ENCODE results near the gene CACNB3. TPM values are rescaled to one million over a fixed set of nuclear protein-coding genes. Genes with fewer than 3 reads are reported as not detected.

The CACNB3 gene
- total and polyA plus RNA-seq, 11 donors = 3.2 to 11.2 (median 5.3) TPM

- peak overlapping the region; percentile 65 to 92 (median 86) for H3K27ac ChIP-seq
- WGBS, 4 donors = 1% methylated on average over 41 to 54 of the region's 54 CpGs
- peaks cover 0 to 11% (median 0%) of the 10 kb centered on the region in 9 donors for H3K27me3 ChIP-seq
- intact Hi-C loops (cut with DNase I) = loop anchor here in 1 of 10 donors (2.0 kb wide), 1 partner anchor 37 kb away; the partner anchor contains the start of gene DDX23
- peak; percentile 79 to 85 (median 83) for DNase-seq
- TF ChIP-seq CTCF (IDR thresholded peaks at IDR 0.05) (no peak), POLR2A (IDR thresholded peaks at IDR 0.05) (peak in 1 of 2 donors; percentile 24)
- ATAC-seq = peak; percentile 69 to 84 (median 80)
- peaks cover 2 to 46% (median 29%) of the 10 kb centered on the region in 12 donors for H3K4me1 ChIP-seq
- peak overlapping the region; percentile 62 to 89 (median 70) for H3K4me3 ChIP-seq
- no peaks in the 10 kb centered on the region for H3K36me3 ChIP-seq
- no peaks in the 10 kb centered on the region for H3K9me3 ChIP-seq
Observed at GRCh38 chr12:48815126-48816110, 2.9 kb upstream of the CACNB3 start.

GRCh38 chr12:48816143-48816854 lies 2.0 kb upstream of the CACNB3 start:
- DNase-seq (no peak), ATAC-seq (no peak)
- Histone ChIP-seq H3K4me3 (peak overlapping the region in 9 of 12 donors; percentile 63 to 89 (median 72)), H3K4me1 (peaks cover 2 to 40% (median 28%) of the 10 kb centered on the region in 12 donors), H3K27me3 (peaks cover 0 to 11% (median 0%) of the 10 kb centered on the region in 9 donors), H3K9me3 (no peaks in the 10 kb centered on the region), H3K27ac (peak overlapping the region in 5 of 12 donors; percentile 78 to 92 (median 89)), H3K36me3 (no peaks in the 10 kb centered on the region)
- intact Hi-C loops (cut with DNase I) = no loop called here
- TF ChIP-seq POLR2A (IDR thresholded peaks at IDR 0.05) = no peak
- no peak for TF ChIP-seq CTCF (IDR thresholded peaks at IDR 0.05)
- WGBS, 4 donors = 91 to 95% (median 94%) methylated on average over 3 of the region's 3 CpGs

- Histone ChIP-seq H3K9me3 (no peaks in the 10 kb centered on the region), H3K4me1 (peaks cover 2 to 38% (median 24%) of the 10 kb centered on the region in 12 donors), H3K27ac (peak overlapping the region in 7 of 12 donors; percentile 6 to 74 (median 54)), H3K27me3 (peaks cover 0 to 11% (median 0%) of the 10 kb centered on the region in 9 donors), H3K4me3 (peak overlapping the region; percentile 61 to 87 (median 75)), H3K36me3 (peaks cover 0 to 2% (median 0%) of the 10 kb centered on the region in 9 donors)
- DNase-seq (no peak), ATAC-seq (no peak)
- TF ChIP-seq POLR2A (IDR thresholded peaks at IDR 0.05) (no peak), CTCF (IDR thresholded peaks at IDR 0.05) (peak in 3 of 12 donors; percentile 20 to 32 (median 32))
- intact Hi-C loops (cut with DNase I) = no loop called here
- WGBS, 4 donors = 19 to 44% (median 26%) methylated on average over 17 to 37 of the region's 37 CpGs
Observed at GRCh38 chr12:48818831-48819590, 715 bp downstream of the CACNB3 start.

All from heart left ventricle (tissue), 16 donors.